ENCODE results near the gene MAX. TPM values are rescaled to one million over a fixed set of nuclear protein-coding genes. Genes with fewer than 3 reads are reported as not detected.

Gene MAX
- total and polyA plus RNA-seq, 11 donors = 42.3 to 102 (median 74.4) TPM

GRCh38 chr14:65110525-65110924 lies 8.2 kb upstream of the MAX start:
- H3K27ac ChIP-seq = no peak overlapping the region
- no peaks in the 10 kb centered on the region for H3K4me1 ChIP-seq
- ATAC-seq (no peak), DNase-seq (no peak)
- H3K36me3 ChIP-seq = no peaks in the 10 kb centered on the region
- TF ChIP-seq CTCF (IDR thresholded peaks at IDR 0.05) (no peak), POLR2A (IDR thresholded peaks at IDR 0.05) (no peak)
- 64 to 70% (median 67%) methylated on average over 5 of the region's 5 CpGs for WGBS, 4 donors
- no peaks in the 10 kb centered on the region for H3K9me3 ChIP-seq
- H3K27me3 ChIP-seq = no peaks in the 10 kb centered on the region
- intact Hi-C loops (cut with DNase I) = no loop called here
- H3K4me3 ChIP-seq = no peak overlapping the region

- intact Hi-C loops (cut with DNase I) = loop anchor here in 2 of 10 donors (10.0 kb wide), 2 partner anchors 75 to 85 kb away; no protein-coding TSS in a partner anchor
- H3K36me3 ChIP-seq = no peaks in the 10 kb centered on the region
- H3K27ac ChIP-seq = no peak overlapping the region
- 75 to 81% (median 78%) methylated on average over 4 of the region's 4 CpGs for WGBS, 4 donors
- H3K27me3 ChIP-seq = no peaks in the 10 kb centered on the region
- H3K9me3 ChIP-seq = no peaks in the 10 kb centered on the region
- no peaks in the 10 kb centered on the region for H3K4me1 ChIP-seq
- ATAC-seq = no peak
- no peak for TF ChIP-seq CTCF (IDR thresholded peaks at IDR 0.05)
- TF ChIP-seq POLR2A (IDR thresholded peaks at IDR 0.05) = no peak
- no peak for DNase-seq
- H3K4me3 ChIP-seq = no peak overlapping the region
These were observed 7.0 kb upstream of the MAX start for GRCh38 chr14:65109357-65109756.

- Histone ChIP-seq H3K27ac (no peak overlapping the region), H3K4me1 (peaks cover 0 to 7% (median 2%) of the 10 kb centered on the region in 12 donors), H3K36me3 (no peaks in the 10 kb centered on the region), H3K27me3 (no peaks in the 10 kb centered on the region), H3K4me3 (no peak overlapping the region), H3K9me3 (no peaks in the 10 kb centered on the region)
- no peak for TF ChIP-seq POLR2A (IDR thresholded peaks at IDR 0.05)
- 19 to 67% (median 51%) methylated on average over 1 of the region's 1 CpG for WGBS, 4 donors
- DNase-seq = no peak
- ATAC-seq = no peak
- intact Hi-C loops (cut with DNase I) = loop anchor here in 2 of 10 donors (10.0 kb wide), 2 partner anchors 72 to 82 kb away; no protein-coding TSS in a partner anchor
These were observed 4.9 kb upstream of the MAX start for GRCh38 chr14:65107200-65107599.

- H3K36me3 ChIP-seq = no peaks in the 10 kb centered on the region
- H3K4me3 ChIP-seq = no peak overlapping the region
- H3K4me1 ChIP-seq = peaks cover 0 to 7% (median 2%) of the 10 kb centered on the region in 12 donors
- intact Hi-C loops (cut with DNase I) = loop anchor here in 2 of 10 donors (10.0 kb wide), 2 partner anchors 72 to 82 kb away; no protein-coding TSS in a partner anchor
- no peaks in the 10 kb centered on the region for H3K9me3 ChIP-seq
- ATAC-seq (no peak), DNase-seq (no peak)
- 38 to 58% (median 46%) methylated on average over 1 of the region's 1 CpG for WGBS, 4 donors
- no peak overlapping the region for H3K27ac ChIP-seq
- no peak for TF ChIP-seq POLR2A (IDR thresholded peaks at IDR 0.05)
- no peak for TF ChIP-seq CTCF (IDR thresholded peaks at IDR 0.05)
- no peaks in the 10 kb centered on the region for H3K27me3 ChIP-seq
These were observed 4.4 kb upstream of the MAX start for GRCh38 chr14:65106736-65107135.

GRCh38 chr14:65106316-65106715 lies 4.0 kb upstream of the MAX start:
- TF ChIP-seq POLR2A (IDR thresholded peaks at IDR 0.05) (no peak), CTCF (IDR thresholded peaks at IDR 0.05) (no peak)
- Histone ChIP-seq H3K4me1 (peaks cover 0 to 11% (median 2%) of the 10 kb centered on the region in 12 donors), H3K27me3 (no peaks in the 10 kb centered on the region), H3K9me3 (no peaks in the 10 kb centered on the region), H3K36me3 (no peaks in the 10 kb centered on the region), H3K27ac (no peak overlapping the region), H3K4me3 (no peak overlapping the region)
- DNase-seq (no peak), ATAC-seq (no peak)
- WGBS, 4 donors = 77 to 82% (median 80%) methylated on average over 4 of the region's 4 CpGs
- intact Hi-C loops (cut with DNase I) = loop anchor here in 2 of 10 donors (10.0 kb wide), 2 partner anchors 72 to 82 kb away; no protein-coding TSS in a partner anchor
